Activated CD4-positive, alpha-beta memory T cell treated with anti-CD3 and anti-CD28 coated beads for 36 hours (primary cell): ENCODE measurements around the gene PLPP7. TPM values are rescaled to one million over a fixed set of nuclear protein-coding genes. Genes with fewer than 3 reads are reported as not detected.
A peak's percentile ranks its signal among the peaks of the same experiment; 100 is the strongest.
"Not testable (repeated sequence)": the region's sequence is repeated elsewhere in the genome, so short reads cannot be mapped to it uniquely, and the experiment has no call there.

Experiments used
- CTCF ChIA-PET: fragments of 350-600 bp; sonication (Branson Sonifier 250); formaldehyde crosslinking; loops from one replicate; lab custom pipeline; 2021; ENCODE audit warnings: antibody characterized with exemption, inconsistent platforms; lab: Charles Lee
- POLR2A ChIA-PET: fragments of 350-600 bp; sonication (Branson Sonifier 250); formaldehyde crosslinking; loops from one replicate; lab custom pipeline; 2021; ENCODE audit warnings: antibody characterized with exemption; lab: Charles Lee
- DNase-seq: peaks from one replicate; pipeline ENCODE4 v3.0.0-alpha.2; 2020
- H3K27ac Mint-ChIP-seq: one replicate; pipeline ENCODE4 v1.8.0; 2021; ENCODE audit warnings: mixed read lengths
- H3K27me3 Mint-ChIP-seq: one replicate; pipeline ENCODE4 v1.8.0; 2021; ENCODE audit warnings: mixed read lengths
- H3K36me3 Mint-ChIP-seq: one replicate; pipeline ENCODE4 v1.8.0; 2021; ENCODE audit warnings: mixed read lengths
- H3K4me1 Mint-ChIP-seq: one replicate; pipeline ENCODE4 v1.8.0; 2021; ENCODE audit warnings: low read depth, mixed read lengths
- H3K4me3 Mint-ChIP-seq: one replicate; pipeline ENCODE4 v1.8.0; 2021; ENCODE audit warnings: mild to moderate bottlenecking, mixed read lengths
- H3K9me3 Mint-ChIP-seq: one replicate; pipeline ENCODE4 v1.8.0; 2021; ENCODE audit warnings: mixed read lengths
- intact Hi-C: fragments of 100-400 bp; cut with micrococcal nuclease; formaldehyde crosslinking; loops from one replicate; pipeline ENCODE4 v1.15.1; 2023
- total RNA-seq, 2 experiments: library from RNA; stranded (reverse); gene quantifications; one replicate each; pipeline ENCODE4 v1.2.3, GENCODE V29; 2021

PLPP7 gene
- total RNA-seq, 2 experiments from 2014 or later: not detected

GRCh38 chr9:131346559-131346958 is 57.0 kb downstream of the PLPP7 start:
- POLR2A ChIA-PET: no interaction called here
- Mint-ChIP-seq H3K27ac (no peak overlapping the region), H3K9me3 (no peaks in the 10 kb centered on the region)

GRCh38 chr9:131347376-131348020 is 58.0 kb downstream of the PLPP7 start:
- H3K27me3 Mint-ChIP-seq: peaks cover 4% of the 10 kb centered on the region
- no peak for DNase-seq
- CTCF ChIA-PET: interaction anchor here (1.2 kb wide), 1 partner anchor 11 kb away, joined by 3 read pairs; no protein-coding TSS in a partner anchor
- no peaks in the 10 kb centered on the region for H3K9me3 Mint-ChIP-seq
- H3K4me3 Mint-ChIP-seq: no peak overlapping the region
- no peak overlapping the region for H3K27ac Mint-ChIP-seq
- peaks cover 5% of the 10 kb centered on the region for H3K4me1 Mint-ChIP-seq
- POLR2A ChIA-PET: interaction anchor here (0.6 kb wide), 1 partner anchor 12 kb away, joined by 3 read pairs; no protein-coding TSS in a partner anchor
- H3K36me3 Mint-ChIP-seq: no peaks in the 10 kb centered on the region
- intact Hi-C loops: no loop called here

More at GRCh38 chr9:131346559-131346958, 57.0 kb downstream of the PLPP7 start:
- Mint-ChIP-seq H3K4me3 (no peak overlapping the region), H3K4me1 (peaks cover 5% of the 10 kb centered on the region), H3K27me3 (peaks cover 4% of the 10 kb centered on the region), H3K36me3 (no peaks in the 10 kb centered on the region)
- no peak for DNase-seq
- CTCF ChIA-PET: interaction anchor here (1.2 kb wide), 1 partner anchor 10 kb away, joined by 3 read pairs; no protein-coding TSS in a partner anchor
- intact Hi-C loops: no loop called here

GRCh38 chr9:131348631-131349521 is 59.4 kb downstream of the PLPP7 start:
- ChIA-PET CTCF (interaction anchor here (0.6 to 5.0 kb wide), 34 partner anchors 10 to 904 kb away, joined by 3 to 43 read pairs (median 5); partner anchors contain the start of genes NUP214, POMT1 and RAPGEF1), POLR2A (interaction anchor here (1.7 kb wide), 1 partner anchor 24 kb away, joined by 8 read pairs; no protein-coding TSS in a partner anchor)
- Mint-ChIP-seq H3K4me1 (peaks cover 5% of the 10 kb centered on the region), H3K4me3 (no peak overlapping the region), H3K36me3 (no peaks in the 10 kb centered on the region), H3K9me3 (no peaks in the 10 kb centered on the region), H3K27ac (no peak overlapping the region), H3K27me3 (no peaks in the 10 kb centered on the region)
- DNase-seq: no peak
- intact Hi-C loops: no loop called here

- Mint-ChIP-seq H3K9me3 (no peaks in the 10 kb centered on the region), H3K4me1 (peaks cover 5% of the 10 kb centered on the region), H3K27ac (no peak overlapping the region), H3K4me3 (no peak overlapping the region), H3K27me3 (no peaks in the 10 kb centered on the region), H3K36me3 (no peaks in the 10 kb centered on the region)
- ChIA-PET POLR2A (interaction anchor here (1.7 kb wide), 1 partner anchor 23 kb away, joined by 8 read pairs; no protein-coding TSS in a partner anchor), CTCF (interaction anchor here (0.6 to 5.0 kb wide), 40 partner anchors 9 to 903 kb away, joined by 3 to 43 read pairs (median 5); partner anchors contain the start of genes NUP214, POMT1 and RAPGEF1)
- intact Hi-C loops: no loop called here
- DNase-seq: no peak
Measured at GRCh38 chr9:131349522-131349880, 60.0 kb downstream of the PLPP7 start.

- no peaks in the 10 kb centered on the region for H3K9me3 Mint-ChIP-seq
- no peak overlapping the region for H3K4me3 Mint-ChIP-seq
- ChIA-PET CTCF (interaction anchor here (0.6 to 5.0 kb wide), 53 partner anchors 9 to 903 kb away, joined by 3 to 43 read pairs (median 4); partner anchors contain the start of genes NUP214, PLPP7, POMT1 and RAPGEF1), POLR2A (interaction anchor here (1.7 kb wide), 1 partner anchor 23 kb away, joined by 8 read pairs; no protein-coding TSS in a partner anchor)
- H3K36me3 Mint-ChIP-seq: no peaks in the 10 kb centered on the region
- H3K27ac Mint-ChIP-seq: no peak overlapping the region
- DNase-seq: peak; percentile 92
- H3K27me3 Mint-ChIP-seq: no peaks in the 10 kb centered on the region
- intact Hi-C loops: loop anchor here (1.0 to 5.0 kb wide), 3 partner anchors 57 to 397 kb away; no protein-coding TSS in a partner anchor
- peaks cover 5% of the 10 kb centered on the region for H3K4me1 Mint-ChIP-seq
Measured at GRCh38 chr9:131349881-131350563, 60.5 kb downstream of the PLPP7 start.

GRCh38 chr9:131356479-131356878 is 67.0 kb downstream of the PLPP7 start:
- H3K27me3 Mint-ChIP-seq, H3K27ac Mint-ChIP-seq, H3K4me3 Mint-ChIP-seq, H3K4me1 Mint-ChIP-seq, POLR2A ChIA-PET, DNase-seq, H3K36me3 Mint-ChIP-seq, H3K9me3 Mint-ChIP-seq, intact Hi-C loops, CTCF ChIA-PET: not testable (repeated sequence)

- no peak overlapping the region for H3K4me3 Mint-ChIP-seq
- no peak overlapping the region for H3K27ac Mint-ChIP-seq
- intact Hi-C loops: no loop called here
- no peak for DNase-seq
- ChIA-PET CTCF (interaction anchor here (1.0 to 2.0 kb wide), 2 partner anchors 9 to 22 kb away, joined by 3 to 8 read pairs; no protein-coding TSS in a partner anchor), POLR2A (no interaction called here)
- no peaks in the 10 kb centered on the region for H3K36me3 Mint-ChIP-seq
- no peaks in the 10 kb centered on the region for H3K27me3 Mint-ChIP-seq
- peaks cover 8% of the 10 kb centered on the region for H3K4me1 Mint-ChIP-seq
- no peaks in the 10 kb centered on the region for H3K9me3 Mint-ChIP-seq
Measured at GRCh38 chr9:131358556-131358955, 69.0 kb downstream of the PLPP7 start.

Other genes with a start within 250 kb of the PLPP7 start
- gene AIF1L, start 193.2 kb upstream of the PLPP7 start, total RNA-seq: 1 to 10 TPM in 1 of 2 experiments, under 1 TPM in 1; 0.85 to 1.4 TPM
- 10 to 100 TPM; 45.5 to 49.9 TPM for gene NUP214, start 164.1 kb upstream of the PLPP7 start, total RNA-seq
- gene FAM78A, start 13.2 kb upstream of the PLPP7 start, total RNA-seq: 10 to 100 TPM; 34.0 to 36.2 TPM
- 100 to 1,000 TPM; 127 to 135 TPM for gene PRRC2B, start 104.4 kb downstream of the PLPP7 start, total RNA-seq
- 10 to 100 TPM; 42.8 to 43.2 TPM for gene POMT1, start 213.2 kb downstream of the PLPP7 start, total RNA-seq
- 10 to 100 TPM; 15.7 to 18.6 TPM for gene UCK1, start 241.5 kb downstream of the PLPP7 start, total RNA-seq